Measurements from ENCODE around the gene PKD1L1.

The PKD1L1 gene

GRCh38 chr7:47912332-47912731, 35.9 kb downstream of the PKD1L1 start:
- no peaks in the 10 kb centered on the region for H3K27me3 ChIP-seq (ENCODE audit: insufficient read depth, low read length)
- H3K4me3 ChIP-seq (ENCODE audit: low read length) = no peak overlapping the region
- H3K4me1 ChIP-seq (ENCODE audit: insufficient read depth, low read length) = peaks cover 14% of the 10 kb centered on the region; the same call in 1 of the 2 replicates
- no peak overlapping the region for H3K27ac ChIP-seq (ENCODE audit: low read length)
- H3K9me3 ChIP-seq (ENCODE audit: insufficient read depth, low read depth, low read length) = no peaks in the 10 kb centered on the region
- H3K36me3 ChIP-seq (ENCODE audit: insufficient read depth, low read depth, low read length) = no peaks in the 10 kb centered on the region
- H3K9ac ChIP-seq (ENCODE audit: low read depth, low read length) = no peak overlapping the region

GRCh38 chr7:47908720-47909119, 39.5 kb downstream of the PKD1L1 start:
- no peaks in the 10 kb centered on the region for H3K36me3 ChIP-seq (ENCODE audit: insufficient read depth, low read depth, low read length)
- peaks cover 10% of the 10 kb centered on the region; the same call in 1 of the 2 replicates for H3K4me1 ChIP-seq (ENCODE audit: insufficient read depth, low read length)
- no peak overlapping the region for H3K4me3 ChIP-seq (ENCODE audit: low read length)
- no peak overlapping the region for H3K9ac ChIP-seq (ENCODE audit: low read depth, low read length)
- H3K9me3 ChIP-seq (ENCODE audit: insufficient read depth, low read depth, low read length) = no peaks in the 10 kb centered on the region
- H3K27ac ChIP-seq (ENCODE audit: low read length) = no peak overlapping the region
- H3K27me3 ChIP-seq (ENCODE audit: insufficient read depth, low read length) = no peaks in the 10 kb centered on the region

- no peak overlapping the region for H3K4me3 ChIP-seq (ENCODE audit: low read length)
- H3K4me1 ChIP-seq (ENCODE audit: insufficient read depth, low read length) = peaks cover 10% of the 10 kb centered on the region; the same call in 1 of the 2 replicates
- no peak overlapping the region for H3K9ac ChIP-seq (ENCODE audit: low read depth, low read length)
- H3K36me3 ChIP-seq (ENCODE audit: insufficient read depth, low read depth, low read length) = no peaks in the 10 kb centered on the region
- H3K9me3 ChIP-seq (ENCODE audit: insufficient read depth, low read depth, low read length) = no peaks in the 10 kb centered on the region
- H3K27ac ChIP-seq (ENCODE audit: low read length) = no peak overlapping the region
- no peaks in the 10 kb centered on the region for H3K27me3 ChIP-seq (ENCODE audit: insufficient read depth, low read length)
Observed at GRCh38 chr7:47907981-47908616, 40.2 kb downstream of the PKD1L1 start.

GRCh38 chr7:47906883-47907282, 41.4 kb downstream of the PKD1L1 start:
- H3K4me1 ChIP-seq (ENCODE audit: insufficient read depth, low read length) = peaks cover 10% of the 10 kb centered on the region; the same call in 1 of the 2 replicates
- H3K9ac ChIP-seq (ENCODE audit: low read depth, low read length) = no peak overlapping the region
- no peaks in the 10 kb centered on the region for H3K36me3 ChIP-seq (ENCODE audit: insufficient read depth, low read depth, low read length)
- no peaks in the 10 kb centered on the region for H3K9me3 ChIP-seq (ENCODE audit: insufficient read depth, low read depth, low read length)
- no peaks in the 10 kb centered on the region for H3K27me3 ChIP-seq (ENCODE audit: insufficient read depth, low read length)
- no peak overlapping the region for H3K27ac ChIP-seq (ENCODE audit: low read length)
- H3K4me3 ChIP-seq (ENCODE audit: low read length) = no peak overlapping the region

GRCh38 chr7:47905076-47905920, 43.0 kb downstream of the PKD1L1 start:
- no peaks in the 10 kb centered on the region for H3K9me3 ChIP-seq (ENCODE audit: insufficient read depth, low read depth, low read length)
- no peaks in the 10 kb centered on the region for H3K36me3 ChIP-seq (ENCODE audit: insufficient read depth, low read depth, low read length)
- H3K27ac ChIP-seq (ENCODE audit: low read length) = no peak overlapping the region
- no peak overlapping the region for H3K9ac ChIP-seq (ENCODE audit: low read depth, low read length)
- H3K4me3 ChIP-seq (ENCODE audit: low read length) = no peak overlapping the region
- peaks cover 10% of the 10 kb centered on the region; the same call in 1 of the 2 replicates for H3K4me1 ChIP-seq (ENCODE audit: insufficient read depth, low read length)
- no peaks in the 10 kb centered on the region for H3K27me3 ChIP-seq (ENCODE audit: insufficient read depth, low read length)

- Histone ChIP-seq H3K27ac (ENCODE audit: low read length) (no peak overlapping the region), H3K27me3 (ENCODE audit: insufficient read depth, low read length) (peaks cover 7% of the 10 kb centered on the region; the same call in 1 of the 2 replicates), H3K9me3 (ENCODE audit: insufficient read depth, low read depth, low read length) (no peaks in the 10 kb centered on the region), H3K4me1 (ENCODE audit: insufficient read depth, low read length) (peaks cover 10% of the 10 kb centered on the region; the same call in 1 of the 2 replicates), H3K9ac (ENCODE audit: low read depth, low read length) (no peak overlapping the region), H3K4me3 (ENCODE audit: low read length) (no peak overlapping the region), H3K36me3 (ENCODE audit: insufficient read depth, low read depth, low read length) (no peaks in the 10 kb centered on the region)
Observed at GRCh38 chr7:47902013-47902412, 46.3 kb downstream of the PKD1L1 start.

- no peaks in the 10 kb centered on the region for H3K9me3 ChIP-seq (ENCODE audit: insufficient read depth, low read depth, low read length)
- H3K4me3 ChIP-seq (ENCODE audit: low read length) = no peak overlapping the region
- H3K4me1 ChIP-seq (ENCODE audit: insufficient read depth, low read length) = peaks cover 15% of the 10 kb centered on the region; the same call in 1 of the 2 replicates
- H3K27me3 ChIP-seq (ENCODE audit: insufficient read depth, low read length) = peaks cover 7% of the 10 kb centered on the region; the same call in 1 of the 2 replicates
- H3K36me3 ChIP-seq (ENCODE audit: insufficient read depth, low read depth, low read length) = no peaks in the 10 kb centered on the region
- H3K27ac ChIP-seq (ENCODE audit: low read length) = no peak overlapping the region
- no peak overlapping the region for H3K9ac ChIP-seq (ENCODE audit: low read depth, low read length)
Observed at GRCh38 chr7:47901542-47901941, 46.7 kb downstream of the PKD1L1 start.

GRCh38 chr7:47897831-47898230, 50.4 kb downstream of the PKD1L1 start:
- Histone ChIP-seq H3K4me1 (ENCODE audit: insufficient read depth, low read length) (peaks cover 14% of the 10 kb centered on the region; the same call in 1 of the 2 replicates), H3K9me3 (ENCODE audit: insufficient read depth, low read depth, low read length) (no peaks in the 10 kb centered on the region), H3K4me3 (ENCODE audit: low read length) (no peak overlapping the region), H3K9ac (ENCODE audit: low read depth, low read length) (no peak overlapping the region), H3K36me3 (ENCODE audit: insufficient read depth, low read depth, low read length) (no peaks in the 10 kb centered on the region), H3K27me3 (ENCODE audit: insufficient read depth, low read length) (peaks cover 7% of the 10 kb centered on the region; the same call in 1 of the 2 replicates), H3K27ac (ENCODE audit: low read length) (no peak overlapping the region)

GRCh38 chr7:47896809-47897423, 51.4 kb downstream of the PKD1L1 start:
- Histone ChIP-seq H3K27me3 (ENCODE audit: insufficient read depth, low read length) (peaks cover 7% of the 10 kb centered on the region; the same call in 1 of the 2 replicates), H3K9me3 (ENCODE audit: insufficient read depth, low read depth, low read length) (no peaks in the 10 kb centered on the region), H3K36me3 (ENCODE audit: insufficient read depth, low read depth, low read length) (no peaks in the 10 kb centered on the region), H3K9ac (ENCODE audit: low read depth, low read length) (no peak overlapping the region), H3K4me3 (ENCODE audit: low read length) (peak overlapping the region; percentile 3; the same call in 1 of the 2 replicates), H3K4me1 (ENCODE audit: insufficient read depth, low read length) (peaks cover 14% of the 10 kb centered on the region; the same call in 1 of the 2 replicates), H3K27ac (ENCODE audit: low read length) (no peak overlapping the region)

GRCh38 chr7:47895026-47895425, 53.2 kb downstream of the PKD1L1 start:
- Histone ChIP-seq H3K9me3 (ENCODE audit: insufficient read depth, low read depth, low read length) (no peaks in the 10 kb centered on the region), H3K27me3 (ENCODE audit: insufficient read depth, low read length) (peaks cover 7% of the 10 kb centered on the region; the same call in 1 of the 2 replicates), H3K9ac (ENCODE audit: low read depth, low read length) (no peak overlapping the region), H3K27ac (ENCODE audit: low read length) (no peak overlapping the region), H3K4me1 (ENCODE audit: insufficient read depth, low read length) (peaks cover 14% of the 10 kb centered on the region; the same call in 1 of the 2 replicates), H3K36me3 (ENCODE audit: insufficient read depth, low read depth, low read length) (no peaks in the 10 kb centered on the region), H3K4me3 (ENCODE audit: low read length) (no peak overlapping the region)

GRCh38 chr7:47893721-47894365, 54.4 kb downstream of the PKD1L1 start:
- H3K27me3 ChIP-seq (ENCODE audit: insufficient read depth, low read length) = peaks cover 7% of the 10 kb centered on the region; the same call in 1 of the 2 replicates
- no peaks in the 10 kb centered on the region for H3K9me3 ChIP-seq (ENCODE audit: insufficient read depth, low read depth, low read length)

More at GRCh38 chr7:47893721-47894365, 54.4 kb downstream of the PKD1L1 start:
- H3K4me1 ChIP-seq (ENCODE audit: insufficient read depth, low read length) = peaks cover 14% of the 10 kb centered on the region; the same call in 1 of the 2 replicates
- no peaks in the 10 kb centered on the region for H3K36me3 ChIP-seq (ENCODE audit: insufficient read depth, low read depth, low read length)
- H3K27ac ChIP-seq (ENCODE audit: low read length) = no peak overlapping the region
- no peak overlapping the region for H3K9ac ChIP-seq (ENCODE audit: low read depth, low read length)
- no peak overlapping the region for H3K4me3 ChIP-seq (ENCODE audit: low read length)

Data from iPS-20b (cell line).